Left ventricle myocardium superior (tissue), 1 donor: ENCODE data around the gene DENND4A. TPM values are rescaled to one million over a fixed set of nuclear protein-coding genes. Genes with fewer than 3 reads are reported as not detected.
"Not testable (repeated sequence)": the region's sequence is repeated elsewhere in the genome, so short reads cannot be mapped to it uniquely, and the experiment has no call there.

Experiments
- ATAC-seq: fragments of 200-7000 bp; cut with Tn5 transposase; one replicate; pipeline ENCODE4 v1.9.1; 2020; ENCODE audit warnings: mild to moderate bottlenecking, moderate library complexity
- DNase-seq: peaks from one replicate; pipeline ENCODE4 v3.0.0-alpha.2; 2020
- intact Hi-C: fragments of 100-400 bp; cut with micrococcal nuclease; formaldehyde crosslinking; loops from one replicate; pipeline ENCODE4 v1.11.0; 2022
- total RNA-seq: library from RNA; stranded (reverse); fragmentation: NEBNext Ultra II Directional; extraction: Animal tissue kit (Norgen Biotek cat#: 25700); gene quantifications from one replicate; pipeline ENCODE4 v1.2.1, GENCODE V29; 2021
- donor health status: DM: no; HTN: yes; CAD: no; lungs with severe emphysema.

Gene DENND4A
- total RNA-seq, 1 donor from 2014 or later, result 14.0 TPM

- ATAC-seq (no peak), DNase-seq (no peak)
- intact Hi-C loops, result no loop called here
Measured at GRCh38 chr15:65822316-65822715, 30.2 kb upstream of the DENND4A start.

- intact Hi-C loops, result no loop called here
- no peak for DNase-seq
- no peak for ATAC-seq
Measured at GRCh38 chr15:65821070-65821469, 29.0 kb upstream of the DENND4A start.

- intact Hi-C loops, result no loop called here
- ATAC-seq (no peak), DNase-seq (no peak)
Measured at GRCh38 chr15:65819563-65819960, 27.5 kb upstream of the DENND4A start.

GRCh38 chr15:65818927-65819562 is 27.0 kb upstream of the DENND4A start:
- peak; percentile 35 for ATAC-seq
- intact Hi-C loops, result no loop called here
- no peak for DNase-seq

- no peak for ATAC-seq
- intact Hi-C loops, result no loop called here
- DNase-seq, result no peak
Measured at GRCh38 chr15:65816441-65816840, 24.3 kb upstream of the DENND4A start.

GRCh38 chr15:65816008-65816407 is 23.9 kb upstream of the DENND4A start:
- DNase-seq, ATAC-seq, intact Hi-C loops: not testable (repeated sequence)

- DNase-seq, intact Hi-C loops, ATAC-seq: not testable (repeated sequence)
Measured at GRCh38 chr15:65814271-65814670, 22.2 kb upstream of the DENND4A start.

GRCh38 chr15:65812916-65813315 is 20.8 kb upstream of the DENND4A start:
- intact Hi-C loops, result no loop called here
- DNase-seq, result no peak
- no peak for ATAC-seq

- ATAC-seq (no peak), DNase-seq (no peak)
- intact Hi-C loops, result no loop called here
Measured at GRCh38 chr15:65812467-65812866, 20.4 kb upstream of the DENND4A start.

- intact Hi-C loops, result no loop called here
- DNase-seq (no peak), ATAC-seq (no peak)
Measured at GRCh38 chr15:65811835-65812234, 19.7 kb upstream of the DENND4A start.

GRCh38 chr15:65811011-65811733 is 19.1 kb upstream of the DENND4A start:
- ATAC-seq, intact Hi-C loops, DNase-seq: not testable (repeated sequence)

- ATAC-seq (no peak), DNase-seq (no peak)
- intact Hi-C loops, result no loop called here
Measured at GRCh38 chr15:65806397-65806796, 14.3 kb upstream of the DENND4A start.

- intact Hi-C loops, result no loop called here
- ATAC-seq, result peak; percentile 52
- DNase-seq, result no peak
Measured at GRCh38 chr15:65805019-65805745, 13.1 kb upstream of the DENND4A start.

GRCh38 chr15:65804252-65804931 is 12.3 kb upstream of the DENND4A start:
- ATAC-seq, result peak; percentile 59
- intact Hi-C loops, result no loop called here
- DNase-seq, result no peak

- DNase-seq (no peak), ATAC-seq (no peak)
- intact Hi-C loops, result no loop called here
Measured at GRCh38 chr15:65801229-65801805, 9.2 kb upstream of the DENND4A start.

- DNase-seq (no peak), ATAC-seq (no peak)
- intact Hi-C loops, result no loop called here
Measured at GRCh38 chr15:65796610-65797078, 4.6 kb upstream of the DENND4A start.

- no peak for DNase-seq
- intact Hi-C loops, result no loop called here
- ATAC-seq, result no peak
Measured at GRCh38 chr15:65795663-65796216, 3.6 kb upstream of the DENND4A start.

GRCh38 chr15:65793818-65794104 is 1.7 kb upstream of the DENND4A start:
- ATAC-seq, result no peak
- intact Hi-C loops, result no loop called here
- DNase-seq, result no peak
